A673 (cell line): ENCODE measurements around the gene CAPZA2. TPM values are rescaled to one million over a fixed set of nuclear protein-coding genes. Genes with fewer than 3 reads are reported as not detected.

Experiments
- BruUV-seq: library from RNA; stranded (reverse); fragments of 400-500 nt; replicated peaks from 2 replicates; lab custom pipeline; 2021; lab: Mats Ljungman, UMichigan
- CTCF ChIA-PET: fragments of 300-600 bp; sonication (Branson Sonifier 250); formaldehyde crosslinking; loops from one replicate; lab custom pipeline; 2022; ENCODE audit warnings: antibody characterized with exemption; lab: Charles Lee
- POLR2A ChIA-PET: fragments of 300-600 bp; sonication (Branson Sonifier 250); formaldehyde crosslinking; loops from one replicate; lab custom pipeline; 2022; ENCODE audit warnings: antibody characterized with exemption; ENCODE audit not compliant: low non-redundant PET; lab: Charles Lee
- DNase-seq: peaks from one replicate; pipeline ENCODE4 v3.0.0-alpha.2; 2015; ENCODE audit warnings: low spot score
- H3K27ac ChIP-seq: fragments of 200-600 bp; sonication (generic); 2 replicates; pipeline ENCODE4 v1.5.1; 2016; ENCODE audit warnings: mixed run types, low read depth, mild to moderate bottlenecking, mixed read lengths, antibody characterized with exemption, low read length; ENCODE audit not compliant: poor library complexity, severe bottlenecking
- H3K27me3 ChIP-seq: fragments of 200-600 bp; sonication (generic); replicated peaks from 2 replicates; pipeline ENCODE4 v1.6.1; 2017; ENCODE audit warnings: mixed run types, low read depth, mild to moderate bottlenecking, mixed read lengths, antibody characterized with exemption, low read length; ENCODE audit not compliant: insufficient read depth, poor library complexity
- H3K36me3 ChIP-seq: fragments of 200-600 bp; sonication (generic); 2 replicates; pipeline ENCODE4 v1.6.1; 2016; ENCODE audit warnings: mixed run types, mild to moderate bottlenecking, mixed read lengths, antibody characterized with exemption, low read length; ENCODE audit not compliant: insufficient read depth, poor library complexity, severe bottlenecking
- H3K4me1 ChIP-seq: fragments of 200-600 bp; sonication (generic); 2 replicates; pipeline ENCODE4 v1.6.1; 2017; ENCODE audit warnings: mixed run types, mild to moderate bottlenecking, mixed read lengths, antibody characterized with exemption, low read length; ENCODE audit not compliant: insufficient read depth, poor library complexity, severe bottlenecking
- H3K4me3 ChIP-seq: fragments of 200-600 bp; sonication (generic); 2 replicates; pipeline ENCODE4 v1.5.1; 2016; ENCODE audit warnings: low read depth, mixed run types, mild to moderate bottlenecking, mixed read lengths, low read length; ENCODE audit not compliant: poor library complexity, severe bottlenecking
- H3K9me3 ChIP-seq: fragments of 200-600 bp; sonication (generic); 2 replicates; pipeline ENCODE4 v1.6.1; 2016; ENCODE audit warnings: mixed run types, low read depth, mild to moderate bottlenecking, mixed read lengths, antibody characterized with exemption, low read length; ENCODE audit not compliant: poor library complexity, severe bottlenecking
- CTCF ChIP-seq: fragments of 300-800, 200-600 bp; sonication (generic); conservative IDR thresholded peaks from 2 replicates; pipeline ENCODE4 v1.5.1; 2017; ENCODE audit warnings: low read depth, mild to moderate bottlenecking, antibody characterized with exemption, low read length, moderate library complexity, mixed read lengths
- EZH2 ChIP-seq: fragments of 200-600 bp; sonication (generic); IDR thresholded peaks from 2 replicates; pipeline ENCODE4 v1.6.1; 2017; ENCODE audit warnings: borderline replicate concordance, low read depth, mild to moderate bottlenecking, mixed read lengths, antibody characterized with exemption, low read length; ENCODE audit not compliant: poor library complexity, severe bottlenecking
- intact Hi-C: fragments of 100-400 bp; cut with micrococcal nuclease; formaldehyde crosslinking; loops from one replicate; pipeline ENCODE4 v1.10.0; 2022; ENCODE audit not compliant: unreplicated experiment
- total RNA-seq: library from RNA; stranded (reverse); gene quantifications from 2 replicates; pipeline ENCODE4 v1.2.3, GENCODE V29; 2021

CAPZA2 gene
- total RNA-seq, 1 experiment from 2014 or later = 118 TPM

GRCh38 chr7:116967254-116967922 is 105.0 kb downstream of the CAPZA2 start:
- no peak for DNase-seq
- ChIA-PET CTCF (no interaction called here), POLR2A (no interaction called here)
- no peak for TF ChIP-seq CTCF
- no peak for TF ChIP-seq EZH2
- H3K4me1 ChIP-seq = peaks cover 13% of the 10 kb centered on the region
- H3K4me3 ChIP-seq = no peak overlapping the region
- H3K27me3 ChIP-seq = no peaks in the 10 kb centered on the region
- no peaks in the 10 kb centered on the region for H3K36me3 ChIP-seq
- H3K9me3 ChIP-seq = no peaks in the 10 kb centered on the region
- no peak overlapping the region for H3K27ac ChIP-seq
- BruUV-seq = no TSS peak
- intact Hi-C loops = no loop called here

- no peak overlapping the region for H3K4me3 ChIP-seq
- no peak for TF ChIP-seq CTCF
- no peak for TF ChIP-seq EZH2
- peaks cover 13% of the 10 kb centered on the region for H3K4me1 ChIP-seq
- CTCF ChIA-PET = no interaction called here
- POLR2A ChIA-PET = no interaction called here
- intact Hi-C loops = no loop called here
- no peaks in the 10 kb centered on the region for H3K9me3 ChIP-seq
- DNase-seq = no peak
- no peaks in the 10 kb centered on the region for H3K36me3 ChIP-seq
- H3K27me3 ChIP-seq = no peaks in the 10 kb centered on the region
- BruUV-seq = no TSS peak
- no peak overlapping the region for H3K27ac ChIP-seq
Measured at GRCh38 chr7:116967983-116968382, 105.6 kb downstream of the CAPZA2 start.

- Histone ChIP-seq H3K27me3 (no peaks in the 10 kb centered on the region), H3K4me1 (peaks cover 13% of the 10 kb centered on the region), H3K9me3 (no peaks in the 10 kb centered on the region), H3K4me3 (no peak overlapping the region), H3K36me3 (no peaks in the 10 kb centered on the region), H3K27ac (no peak overlapping the region)
- no TSS peak for BruUV-seq
- ChIA-PET CTCF (no interaction called here), POLR2A (no interaction called here)
- intact Hi-C loops = no loop called here
- TF ChIP-seq CTCF = no peak
- no peak for TF ChIP-seq EZH2
- DNase-seq = no peak
Measured at GRCh38 chr7:116968631-116969030, 106.2 kb downstream of the CAPZA2 start.
